ENCODE measurements around the gene PLCL2. TPM values are rescaled to one million over a fixed set of nuclear protein-coding genes. Genes with fewer than 3 reads are reported as not detected.
A peak's percentile ranks its signal among the peaks of the same experiment; 100 is the strongest.

PLCL2 gene
- polyA plus RNA-seq (2013, experiment 1 of 2), result 0.65 TPM
- 0.51 TPM for polyA plus RNA-seq (2013, experiment 2 of 2)

DNA sequence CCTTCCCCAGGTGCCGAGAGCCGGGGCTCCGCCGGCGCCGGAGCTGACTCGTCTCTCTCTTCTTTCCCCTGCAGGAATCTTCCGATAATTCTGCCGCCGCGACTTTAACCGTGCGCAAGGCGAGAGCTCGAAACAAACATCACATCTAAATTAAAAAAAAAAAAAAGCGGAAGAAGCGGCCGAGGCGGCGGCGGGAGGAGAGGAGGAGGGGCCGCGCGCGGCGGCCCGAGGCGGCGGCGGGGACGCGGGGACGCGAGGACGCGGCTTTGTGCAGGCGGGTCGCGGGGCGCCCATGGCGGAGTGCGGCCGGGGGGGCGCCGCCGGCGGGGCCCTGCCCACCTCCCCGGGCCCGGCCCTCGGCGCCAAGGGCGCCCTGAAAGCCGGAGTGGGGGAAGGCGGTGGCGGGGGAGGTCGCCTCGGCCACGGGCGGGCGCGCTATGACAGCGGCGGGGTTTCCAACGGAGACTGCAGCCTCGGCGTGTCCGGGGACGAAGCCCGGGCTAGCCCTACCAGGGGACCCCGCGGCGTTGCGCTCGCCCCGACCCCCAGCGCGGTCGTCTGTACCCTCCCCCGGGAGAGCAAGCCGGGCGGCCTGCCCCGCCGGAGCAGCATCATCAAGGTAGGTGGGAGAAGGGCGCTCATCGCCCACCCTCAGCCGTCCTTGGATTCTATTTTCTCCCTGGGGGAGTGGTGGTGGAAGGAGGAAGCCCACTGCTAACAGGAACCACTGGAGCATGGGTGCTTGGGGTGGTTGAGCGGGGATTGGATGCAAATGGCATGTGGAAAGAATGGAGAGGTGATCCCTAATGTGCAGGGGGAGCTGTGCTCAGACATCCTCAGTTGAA is at the start of gene PLCL2:
PLCL2 (plus strand) TSS at position 208 of the 845 bp plus-strand sequence; CDS start at position 293, 85 bp downstream.
- Histone ChIP-seq H3K9me3 (ENCODE audit: control insufficient read depth, low read length) (no peaks in the 10 kb centered on the region), H2BK120ac (ENCODE audit: low read depth, low read length) (peak within 1 kb of the TSS; percentile 62), H3K4me2 (ENCODE audit: low read length, poor library complexity, severe bottlenecking) (peak within 1 kb of the TSS; percentile 90), H3K27ac (ENCODE audit: low read length, poor library complexity, severe bottlenecking) (no peak within 1 kb of the TSS), H3K9ac (ENCODE audit: low read length) (peak within 1 kb of the TSS; percentile 88), H2BK15ac (ENCODE audit: low read depth, poor library complexity, severe bottlenecking) (peak within 1 kb of the TSS; percentile 88), H4K8ac (ENCODE audit: low read length) (peak within 1 kb of the TSS; percentile 1), H3K4ac (ENCODE audit: low read depth in 1 of 2, low read length in 2 of 2) (peak within 1 kb of the TSS; percentile 21 to 52), H2AK5ac (ENCODE audit: low read length, severe bottlenecking) (no peak within 1 kb of the TSS), H3K36me3 (ENCODE audit: control insufficient read depth in 1 of 2, insufficient read depth in 2 of 2, low read depth in 1 of 2, low read length in 2 of 2) (no peaks in the 10 kb centered on the region), H3K27me3 (ENCODE audit: control insufficient read depth in 1 of 2, insufficient read depth in 1 of 2, low read length in 2 of 2) (peaks cover 0 to 6% of the 10 kb centered on the region in 2 experiments), H4K91ac (ENCODE audit: low read length) (peak within 1 kb of the TSS; percentile 44), H3K79me1 (replicated peaks; ENCODE audit: low read length, poor library complexity, severe bottlenecking) (peaks cover 1% of the 10 kb centered on the region), H3K18ac (ENCODE audit: low read depth in 1 of 2, low read length in 2 of 2) (peak within 1 kb of the TSS; percentile 46 to 66), H3K4me1 (ENCODE audit: control insufficient read depth, insufficient read depth, low read depth, low read length) (peaks cover 9% of the 10 kb centered on the region), H2AFZ (ENCODE audit: low read depth, low read length) (peak within 1 kb of the TSS; percentile 94), H3K23ac (ENCODE audit: low read length in 2 of 2) (peak within 1 kb of the TSS in 1 of 2 experiments; percentile 91), H2BK12ac (ENCODE audit: low read length in 2 of 2) (peak within 1 kb of the TSS in 1 of 2 experiments; percentile 85), H2BK5ac (ENCODE audit: low read depth, low read length, poor library complexity, severe bottlenecking) (no peak within 1 kb of the TSS), H3K14ac (ENCODE audit: low read length in 2 of 2) (peak within 1 kb of the TSS; percentile 28 to 38), H3K4me3 (ENCODE audit: insufficient read depth in 1 of 2, low read depth in 1 of 2, low read length in 2 of 2) (peak within 1 kb of the TSS; percentile 74 to 91)
- under 1% methylated on average over 48 of the region's 87 CpGs for WGBS
- DNase-seq, result peak; percentile 59

- no peaks in the 10 kb centered on the region for H3K4me1 ChIP-seq (ENCODE audit: control insufficient read depth, insufficient read depth, low read depth, low read length)
- H2AK5ac ChIP-seq (ENCODE audit: low read length, severe bottlenecking), result no peak overlapping the region
- no peaks in the 10 kb centered on the region for H3K9me3 ChIP-seq (ENCODE audit: control insufficient read depth, low read length)
- H3K14ac ChIP-seq (ENCODE audit: low read length in 2 of 2), result no peak overlapping the region
- WGBS, result 100% methylated on average over 1 of the region's 4 CpGs
- H2AFZ ChIP-seq (ENCODE audit: low read depth, low read length), result no peak overlapping the region
- H3K9ac ChIP-seq (ENCODE audit: low read length), result no peak overlapping the region
- H2BK12ac ChIP-seq (ENCODE audit: low read length in 2 of 2), result no peak overlapping the region
- no peak overlapping the region for H3K27ac ChIP-seq (ENCODE audit: low read length, poor library complexity, severe bottlenecking)
- H3K27me3 ChIP-seq (ENCODE audit: control insufficient read depth in 1 of 2, insufficient read depth in 1 of 2, low read length in 2 of 2), result no peaks in the 10 kb centered on the region
- H2BK5ac ChIP-seq (ENCODE audit: low read depth, low read length, poor library complexity, severe bottlenecking), result no peak overlapping the region
- H4K91ac ChIP-seq (ENCODE audit: low read length), result no peak overlapping the region
- no peaks in the 10 kb centered on the region for H3K79me1 ChIP-seq (replicated peaks; ENCODE audit: low read length, poor library complexity, severe bottlenecking)
- no peak overlapping the region for H2BK15ac ChIP-seq (ENCODE audit: low read depth, poor library complexity, severe bottlenecking)
- H4K8ac ChIP-seq (ENCODE audit: low read length), result no peak overlapping the region
- H3K4ac ChIP-seq (ENCODE audit: low read depth in 1 of 2, low read length in 2 of 2), result no peak overlapping the region
- no peak overlapping the region for H3K18ac ChIP-seq (ENCODE audit: low read depth in 1 of 2, low read length in 2 of 2)
- H3K4me2 ChIP-seq (ENCODE audit: low read length, poor library complexity, severe bottlenecking), result no peak overlapping the region
- H2BK120ac ChIP-seq (ENCODE audit: low read depth, low read length), result no peak overlapping the region
- H3K23ac ChIP-seq (ENCODE audit: low read length in 2 of 2), result no peak overlapping the region
- no peak for DNase-seq
- H3K36me3 ChIP-seq (ENCODE audit: control insufficient read depth in 1 of 2, insufficient read depth in 2 of 2, low read depth in 1 of 2, low read length in 2 of 2), result no peaks in the 10 kb centered on the region
- H3K4me3 ChIP-seq (ENCODE audit: insufficient read depth in 1 of 2, low read depth in 1 of 2, low read length in 2 of 2), result no peak overlapping the region
These were observed 48.1 kb upstream of the PLCL2 start for GRCh38 chr3:16836505-16837237.

- no peak overlapping the region for H2BK15ac ChIP-seq (ENCODE audit: low read depth, poor library complexity, severe bottlenecking)
- no peaks in the 10 kb centered on the region for H3K4me1 ChIP-seq (ENCODE audit: control insufficient read depth, insufficient read depth, low read depth, low read length)
- no peaks in the 10 kb centered on the region for H3K9me3 ChIP-seq (ENCODE audit: control insufficient read depth, low read length)
- no peaks in the 10 kb centered on the region for H3K36me3 ChIP-seq (ENCODE audit: control insufficient read depth in 1 of 2, insufficient read depth in 2 of 2, low read depth in 1 of 2, low read length in 2 of 2)
- no peak overlapping the region for H3K9ac ChIP-seq (ENCODE audit: low read length)
- no peaks in the 10 kb centered on the region for H3K79me1 ChIP-seq (replicated peaks; ENCODE audit: low read length, poor library complexity, severe bottlenecking)
- H2BK5ac ChIP-seq (ENCODE audit: low read depth, low read length, poor library complexity, severe bottlenecking), result no peak overlapping the region
- H3K27me3 ChIP-seq (ENCODE audit: control insufficient read depth in 1 of 2, insufficient read depth in 1 of 2, low read length in 2 of 2), result no peaks in the 10 kb centered on the region
- H2BK12ac ChIP-seq (ENCODE audit: low read length in 2 of 2), result no peak overlapping the region
- no peak overlapping the region for H3K23ac ChIP-seq (ENCODE audit: low read length in 2 of 2)
- no peak overlapping the region for H4K8ac ChIP-seq (ENCODE audit: low read length)
- no peak overlapping the region for H3K4ac ChIP-seq (ENCODE audit: low read depth in 1 of 2, low read length in 2 of 2)
- DNase-seq, result no peak
- no peak overlapping the region for H3K4me2 ChIP-seq (ENCODE audit: low read length, poor library complexity, severe bottlenecking)
- H2BK120ac ChIP-seq (ENCODE audit: low read depth, low read length), result no peak overlapping the region
- no peak overlapping the region for H2AFZ ChIP-seq (ENCODE audit: low read depth, low read length)
- H3K4me3 ChIP-seq (ENCODE audit: insufficient read depth in 1 of 2, low read depth in 1 of 2, low read length in 2 of 2), result no peak overlapping the region
- no peak overlapping the region for H4K91ac ChIP-seq (ENCODE audit: low read length)
- WGBS, result 96% methylated on average over 7 of the region's 7 CpGs
- no peak overlapping the region for H3K14ac ChIP-seq (ENCODE audit: low read length in 2 of 2)
- H3K27ac ChIP-seq (ENCODE audit: low read length, poor library complexity, severe bottlenecking), result no peak overlapping the region
- H3K18ac ChIP-seq (ENCODE audit: low read depth in 1 of 2, low read length in 2 of 2), result no peak overlapping the region
- H2AK5ac ChIP-seq (ENCODE audit: low read length, severe bottlenecking), result no peak overlapping the region
These were observed 47.2 kb upstream of the PLCL2 start for GRCh38 chr3:16837602-16838001.

- Histone ChIP-seq H3K4me3 (ENCODE audit: insufficient read depth in 1 of 2, low read depth in 1 of 2, low read length in 2 of 2) (no peak overlapping the region), H2AK5ac (ENCODE audit: low read length, severe bottlenecking) (no peak overlapping the region), H3K18ac (ENCODE audit: low read depth in 1 of 2, low read length in 2 of 2) (no peak overlapping the region), H2BK15ac (ENCODE audit: low read depth, poor library complexity, severe bottlenecking) (no peak overlapping the region), H3K79me1 (replicated peaks; ENCODE audit: low read length, poor library complexity, severe bottlenecking) (no peaks in the 10 kb centered on the region), H3K23ac (ENCODE audit: low read length in 2 of 2) (no peak overlapping the region), H3K27ac (ENCODE audit: low read length, poor library complexity, severe bottlenecking) (no peak overlapping the region), H3K9ac (ENCODE audit: low read length) (no peak overlapping the region), H2BK12ac (ENCODE audit: low read length in 2 of 2) (no peak overlapping the region), H3K9me3 (ENCODE audit: control insufficient read depth, low read length) (no peaks in the 10 kb centered on the region), H2AFZ (ENCODE audit: low read depth, low read length) (no peak overlapping the region), H3K14ac (ENCODE audit: low read length in 2 of 2) (no peak overlapping the region), H2BK120ac (ENCODE audit: low read depth, low read length) (no peak overlapping the region), H3K36me3 (ENCODE audit: control insufficient read depth in 1 of 2, insufficient read depth in 2 of 2, low read depth in 1 of 2, low read length in 2 of 2) (no peaks in the 10 kb centered on the region), H3K4me1 (ENCODE audit: control insufficient read depth, insufficient read depth, low read depth, low read length) (no peaks in the 10 kb centered on the region), H4K91ac (ENCODE audit: low read length) (no peak overlapping the region), H2BK5ac (ENCODE audit: low read depth, low read length, poor library complexity, severe bottlenecking) (no peak overlapping the region), H4K8ac (ENCODE audit: low read length) (no peak overlapping the region), H3K4ac (ENCODE audit: low read depth in 1 of 2, low read length in 2 of 2) (no peak overlapping the region), H3K27me3 (ENCODE audit: control insufficient read depth in 1 of 2, insufficient read depth in 1 of 2, low read length in 2 of 2) (no peaks in the 10 kb centered on the region), H3K4me2 (ENCODE audit: low read length, poor library complexity, severe bottlenecking) (no peak overlapping the region)
- 84% methylated on average over 1 of the region's 1 CpG for WGBS
- no peak for DNase-seq
These were observed 46.2 kb upstream of the PLCL2 start for GRCh38 chr3:16838561-16838960.

Data from mesenchymal stem cell (in vitro differentiated cells and primary cell).